PFSK-1 (cell line): Measurements from ENCODE around the gene CD37.

Source experiments
- FOXP2 ChIP-seq: optimal IDR thresholded peaks from 2 replicates; pipeline ENCODE3; 2011; ENCODE audit warnings: borderline replicate concordance, control low read depth, inconsistent platforms; ENCODE audit not compliant: insufficient read depth; ENCODE audit errors: extremely low read length, extremely low read depth
- POLR2AphosphoS5 ChIP-seq: IDR thresholded peaks from 2 replicates; pipeline ENCODE4 v1.6.1; 2012; ENCODE audit warnings: low read depth, mild to moderate bottlenecking, control low read depth, low read length, moderate library complexity
- REST ChIP-seq, 2 experiments: IDR thresholded peaks; 2 replicates each; pipeline versions ENCODE4 v1.6.1 to v1.8.0; 2011 to 2012; ENCODE audit warnings: low read depth in 2 of 2, low read length in 2 of 2, control low read depth in 1 of 2, inconsistent platforms in 1 of 2, mild to moderate bottlenecking in 1 of 2, moderate library complexity in 1 of 2; ENCODE audit not compliant: insufficient read depth in 1 of 2
- SIN3A ChIP-seq: IDR thresholded peaks from 2 replicates; pipeline ENCODE4 v1.6.1; 2012; ENCODE audit warnings: mild to moderate bottlenecking, low read length, moderate library complexity, borderline replicate concordance; ENCODE audit not compliant: insufficient read depth
- TAF1 ChIP-seq: IDR thresholded peaks from 2 replicates; pipeline ENCODE4 v1.6.1; 2012; ENCODE audit warnings: low read length, control low read depth, borderline replicate concordance; ENCODE audit not compliant: insufficient read depth

- no peak for TF ChIP-seq FOXP2
- 0 out of 2 replicates have a peak, but pooled peaks have one; percentile 21 for TF ChIP-seq POLR2AphosphoS5
- TF ChIP-seq TAF1, result no peak
- no peak for TF ChIP-seq SIN3A
- TF ChIP-seq REST (IDR thresholded peaks at IDR 0.05; ENCODE audit: insufficient read depth in 1 of 2, low read depth in 2 of 2, low read length in 2 of 2), result peak in 1 of 2 experiments; percentile 60; a peak in 1 of 4 replicates
Observed at GRCh38 chr19:49356382-49356781, 21.2 kb downstream of the CD37 start.
